Measurements from ENCODE around the gene SMPD3.

The SMPD3 gene

DNA sequence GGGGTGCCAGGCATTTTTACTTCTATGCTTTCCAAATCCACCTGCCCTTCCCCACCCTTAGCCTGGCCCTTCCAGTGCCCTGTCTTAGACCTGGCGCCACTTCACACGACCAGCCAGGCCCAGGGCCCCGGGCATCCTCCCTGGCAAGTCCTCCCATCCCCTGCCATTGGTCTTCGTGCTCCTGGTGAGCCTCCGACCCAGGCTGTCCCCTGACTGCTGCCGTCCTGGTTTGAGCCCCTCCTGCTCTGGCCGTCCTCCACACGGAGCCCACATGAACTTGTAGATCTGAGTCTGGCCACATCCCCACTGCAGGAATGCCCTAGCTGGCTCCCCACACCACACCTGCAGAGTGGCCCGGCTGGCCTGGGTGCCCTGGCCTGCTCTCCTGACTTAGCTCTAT is 93.5 kb downstream of the SMPD3 start:
- Histone ChIP-seq H3K27me3 (ENCODE audit: control insufficient read depth, insufficient read depth, low read length) (no peaks in the 10 kb centered on the region), H3K36me3 (ENCODE audit: control insufficient read depth, insufficient read depth, low read length) (peaks cover 55% of the 10 kb centered on the region), H3K4me1 (ENCODE audit: control insufficient read depth, insufficient read depth, low read length) (no peaks in the 10 kb centered on the region), H3K9ac (ENCODE audit: low read depth, low read length) (no peak overlapping the region), H3K4me3 (ENCODE audit: low read depth, low read length) (no peak overlapping the region), H3K9me3 (ENCODE audit: control insufficient read depth, insufficient read depth, low read length) (no peaks in the 10 kb centered on the region)

- Histone ChIP-seq H3K36me3 (ENCODE audit: control insufficient read depth, insufficient read depth, low read length) (peaks cover 51% of the 10 kb centered on the region), H3K4me1 (ENCODE audit: control insufficient read depth, insufficient read depth, low read length) (no peaks in the 10 kb centered on the region), H3K9me3 (ENCODE audit: control insufficient read depth, insufficient read depth, low read length) (no peaks in the 10 kb centered on the region)
Observed at GRCh38 chr16:68353366-68353765, 94.9 kb downstream of the SMPD3 start.

GRCh38 chr16:68351991-68352431 is 96.3 kb downstream of the SMPD3 start:
- no peaks in the 10 kb centered on the region for H3K9me3 ChIP-seq (ENCODE audit: control insufficient read depth, insufficient read depth, low read length)
- peaks cover 48% of the 10 kb centered on the region for H3K36me3 ChIP-seq (ENCODE audit: control insufficient read depth, insufficient read depth, low read length)
- no peaks in the 10 kb centered on the region for H3K4me1 ChIP-seq (ENCODE audit: control insufficient read depth, insufficient read depth, low read length)

More at GRCh38 chr16:68353366-68353765, 94.9 kb downstream of the SMPD3 start:
- no peak overlapping the region for H3K4me3 ChIP-seq (ENCODE audit: low read depth, low read length)
- H3K9ac ChIP-seq (ENCODE audit: low read depth, low read length) = no peak overlapping the region
- H3K27me3 ChIP-seq (ENCODE audit: control insufficient read depth, insufficient read depth, low read length) = no peaks in the 10 kb centered on the region

GRCh38 chr16:68351463-68351862 is 96.8 kb downstream of the SMPD3 start:
- Histone ChIP-seq H3K36me3 (ENCODE audit: control insufficient read depth, insufficient read depth, low read length) (peaks cover 52% of the 10 kb centered on the region), H3K4me1 (ENCODE audit: control insufficient read depth, insufficient read depth, low read length) (no peaks in the 10 kb centered on the region), H3K4me3 (ENCODE audit: low read depth, low read length) (no peak overlapping the region), H3K27me3 (ENCODE audit: control insufficient read depth, insufficient read depth, low read length) (no peaks in the 10 kb centered on the region), H3K9ac (ENCODE audit: low read depth, low read length) (no peak overlapping the region), H3K9me3 (ENCODE audit: control insufficient read depth, insufficient read depth, low read length) (no peaks in the 10 kb centered on the region)

More at GRCh38 chr16:68351991-68352431, 96.3 kb downstream of the SMPD3 start:
- no peak overlapping the region for H3K9ac ChIP-seq (ENCODE audit: low read depth, low read length)
- no peaks in the 10 kb centered on the region for H3K27me3 ChIP-seq (ENCODE audit: control insufficient read depth, insufficient read depth, low read length)
- H3K4me3 ChIP-seq (ENCODE audit: low read depth, low read length) = no peak overlapping the region

GRCh38 chr16:68350813-68351350 is 97.4 kb downstream of the SMPD3 start:
- peaks cover 49% of the 10 kb centered on the region for H3K36me3 ChIP-seq (ENCODE audit: control insufficient read depth, insufficient read depth, low read length)
- no peak overlapping the region for H3K9ac ChIP-seq (ENCODE audit: low read depth, low read length)

GRCh38 chr16:68349838-68350410 is 98.4 kb downstream of the SMPD3 start:
- H3K9ac ChIP-seq (ENCODE audit: low read depth, low read length) = no peak overlapping the region
- no peaks in the 10 kb centered on the region for H3K27me3 ChIP-seq (ENCODE audit: control insufficient read depth, insufficient read depth, low read length)
- peaks cover 44% of the 10 kb centered on the region for H3K36me3 ChIP-seq (ENCODE audit: control insufficient read depth, insufficient read depth, low read length)
- H3K4me1 ChIP-seq (ENCODE audit: control insufficient read depth, insufficient read depth, low read length) = no peaks in the 10 kb centered on the region
- H3K4me3 ChIP-seq (ENCODE audit: low read depth, low read length) = no peak overlapping the region
- no peaks in the 10 kb centered on the region for H3K9me3 ChIP-seq (ENCODE audit: control insufficient read depth, insufficient read depth, low read length)

More at GRCh38 chr16:68350813-68351350, 97.4 kb downstream of the SMPD3 start:
- H3K4me3 ChIP-seq (ENCODE audit: low read depth, low read length) = no peak overlapping the region
- H3K4me1 ChIP-seq (ENCODE audit: control insufficient read depth, insufficient read depth, low read length) = no peaks in the 10 kb centered on the region
- no peaks in the 10 kb centered on the region for H3K27me3 ChIP-seq (ENCODE audit: control insufficient read depth, insufficient read depth, low read length)
- H3K9me3 ChIP-seq (ENCODE audit: control insufficient read depth, insufficient read depth, low read length) = no peaks in the 10 kb centered on the region

- H3K9me3 ChIP-seq (ENCODE audit: control insufficient read depth, insufficient read depth, low read length) = no peaks in the 10 kb centered on the region
- H3K4me1 ChIP-seq (ENCODE audit: control insufficient read depth, insufficient read depth, low read length) = no peaks in the 10 kb centered on the region
- no peak overlapping the region for H3K9ac ChIP-seq (ENCODE audit: low read depth, low read length)
- H3K4me3 ChIP-seq (ENCODE audit: low read depth, low read length) = no peak overlapping the region
- no peaks in the 10 kb centered on the region for H3K27me3 ChIP-seq (ENCODE audit: control insufficient read depth, insufficient read depth, low read length)
- H3K36me3 ChIP-seq (ENCODE audit: control insufficient read depth, insufficient read depth, low read length) = peaks cover 34% of the 10 kb centered on the region
Observed at GRCh38 chr16:68348639-68349445, 99.5 kb downstream of the SMPD3 start.

DNA sequence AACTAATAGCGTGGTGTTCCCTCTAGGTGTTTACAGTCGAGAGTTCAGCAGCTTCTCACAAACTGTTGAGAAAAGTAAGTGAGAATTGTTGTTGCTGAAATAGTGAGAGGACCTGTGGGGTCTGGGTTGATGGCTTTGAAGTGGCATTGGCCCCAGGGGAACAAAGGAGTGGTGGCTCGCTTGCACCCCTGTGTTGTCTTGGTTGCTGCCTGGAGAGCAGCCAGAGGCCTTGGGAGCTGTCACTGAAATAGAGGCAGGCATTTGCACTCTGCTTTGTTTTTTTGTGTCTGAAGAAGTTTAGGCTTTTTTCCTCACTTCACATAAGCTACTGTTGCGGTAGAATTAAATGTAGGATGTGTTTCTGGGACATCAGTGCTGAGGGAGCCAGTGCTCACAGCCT is 100.7 kb downstream of the SMPD3 start:
- Histone ChIP-seq H3K36me3 (ENCODE audit: control insufficient read depth, insufficient read depth, low read length) (peaks cover 27% of the 10 kb centered on the region), H3K4me3 (ENCODE audit: low read depth, low read length) (no peak overlapping the region)

DNA sequence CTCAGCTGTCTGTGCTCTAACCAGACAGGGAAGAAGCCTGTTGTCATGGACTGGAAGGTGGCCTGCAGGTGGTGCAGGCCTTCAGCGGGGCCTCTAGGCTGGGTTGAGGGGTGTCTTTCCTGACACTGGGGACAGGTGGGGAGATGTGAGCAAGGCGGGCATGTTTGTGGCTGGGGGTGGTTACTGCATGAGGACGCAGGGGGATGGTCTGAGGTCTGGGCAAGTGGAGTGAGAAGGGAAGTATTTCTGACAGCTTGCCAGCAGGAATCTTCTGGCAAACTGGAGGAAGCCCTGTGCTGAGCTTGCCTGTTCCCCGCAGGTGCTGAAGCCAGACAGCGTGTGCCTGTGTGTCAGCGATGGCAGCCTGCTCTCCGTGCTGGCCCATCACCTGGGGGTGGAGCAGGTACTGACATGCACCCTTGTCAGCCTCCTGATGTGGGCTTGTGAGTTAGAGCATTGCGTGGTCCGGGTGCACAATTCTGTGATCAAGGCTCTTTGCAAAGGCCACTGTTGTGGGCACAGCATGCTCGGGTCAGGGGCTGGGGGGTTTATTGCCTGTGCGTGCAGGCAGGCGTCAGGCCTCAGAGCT is 101.3 kb downstream of the SMPD3 start:
- H3K9ac ChIP-seq (ENCODE audit: low read depth, low read length) = no peak overlapping the region
- H3K9me3 ChIP-seq (ENCODE audit: control insufficient read depth, insufficient read depth, low read length) = no peaks in the 10 kb centered on the region
- no peaks in the 10 kb centered on the region for H3K27me3 ChIP-seq (ENCODE audit: control insufficient read depth, insufficient read depth, low read length)
- no peaks in the 10 kb centered on the region for H3K4me1 ChIP-seq (ENCODE audit: control insufficient read depth, insufficient read depth, low read length)
- H3K4me3 ChIP-seq (ENCODE audit: low read depth, low read length) = no peak overlapping the region
- peaks cover 27% of the 10 kb centered on the region for H3K36me3 ChIP-seq (ENCODE audit: control insufficient read depth, insufficient read depth, low read length)

More for the DNA sequence above, 100.7 kb downstream of the SMPD3 start:
- Histone ChIP-seq H3K4me1 (ENCODE audit: control insufficient read depth, insufficient read depth, low read length) (no peaks in the 10 kb centered on the region), H3K27me3 (ENCODE audit: control insufficient read depth, insufficient read depth, low read length) (no peaks in the 10 kb centered on the region), H3K9ac (ENCODE audit: low read depth, low read length) (no peak overlapping the region), H3K9me3 (ENCODE audit: control insufficient read depth, insufficient read depth, low read length) (no peaks in the 10 kb centered on the region)

GRCh38 chr16:68345958-68346635 is 102.2 kb downstream of the SMPD3 start:
- no peak overlapping the region for H3K4me3 ChIP-seq (ENCODE audit: low read depth, low read length)
- no peaks in the 10 kb centered on the region for H3K4me1 ChIP-seq (ENCODE audit: control insufficient read depth, insufficient read depth, low read length)
- H3K36me3 ChIP-seq (ENCODE audit: control insufficient read depth, insufficient read depth, low read length) = peaks cover 18% of the 10 kb centered on the region
- no peak overlapping the region for H3K9ac ChIP-seq (ENCODE audit: low read depth, low read length)
- H3K27me3 ChIP-seq (ENCODE audit: control insufficient read depth, insufficient read depth, low read length) = no peaks in the 10 kb centered on the region
- H3K9me3 ChIP-seq (ENCODE audit: control insufficient read depth, insufficient read depth, low read length) = no peaks in the 10 kb centered on the region

GRCh38 chr16:68345351-68345810 is 102.9 kb downstream of the SMPD3 start:
- no peaks in the 10 kb centered on the region for H3K4me1 ChIP-seq (ENCODE audit: control insufficient read depth, insufficient read depth, low read length)
- no peaks in the 10 kb centered on the region for H3K9me3 ChIP-seq (ENCODE audit: control insufficient read depth, insufficient read depth, low read length)
- no peaks in the 10 kb centered on the region for H3K27me3 ChIP-seq (ENCODE audit: control insufficient read depth, insufficient read depth, low read length)
- H3K9ac ChIP-seq (ENCODE audit: low read depth, low read length) = no peak overlapping the region
- H3K4me3 ChIP-seq (ENCODE audit: low read depth, low read length) = no peak overlapping the region
- H3K36me3 ChIP-seq (ENCODE audit: control insufficient read depth, insufficient read depth, low read length) = peaks cover 20% of the 10 kb centered on the region
